Amniotic stem cell (primary cell): Measurements from ENCODE around the gene ITSN1.
A peak's percentile ranks its signal among the peaks of the same experiment; 100 is the strongest.
"Not testable (repeated sequence)": the region's sequence is repeated elsewhere in the genome, so short reads cannot be mapped to it uniquely, and the experiment has no call there.

ENCODE experiments used
- DNase-seq: peaks from one replicate; lab custom pipeline; 2025; lab: John Stamatoyannopoulos, UW

Gene ITSN1

GRCh38 chr21:33651965-33652680 is 9.8 kb downstream of the ITSN1 start:
- no peak for DNase-seq

DNA sequence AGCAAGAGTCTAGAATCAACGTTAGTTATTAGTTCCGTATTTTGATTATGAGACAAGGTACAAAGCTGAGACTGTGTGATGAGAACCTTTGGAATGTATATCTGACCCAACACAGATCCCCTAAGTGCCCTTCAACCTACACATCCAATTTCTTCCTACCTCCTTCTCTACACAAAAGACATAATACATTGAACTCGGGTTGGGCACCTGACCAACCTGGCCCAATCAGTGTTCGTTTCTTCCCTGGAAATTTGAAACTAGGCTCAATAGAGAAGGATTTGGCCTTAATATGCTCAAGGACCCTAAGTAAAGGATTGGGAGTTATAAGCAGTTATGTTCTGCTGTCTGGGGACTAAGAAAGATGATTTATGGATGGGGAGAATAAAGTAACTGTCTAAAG is 12.1 kb downstream of the ITSN1 start:
- no peak for DNase-seq

DNA sequence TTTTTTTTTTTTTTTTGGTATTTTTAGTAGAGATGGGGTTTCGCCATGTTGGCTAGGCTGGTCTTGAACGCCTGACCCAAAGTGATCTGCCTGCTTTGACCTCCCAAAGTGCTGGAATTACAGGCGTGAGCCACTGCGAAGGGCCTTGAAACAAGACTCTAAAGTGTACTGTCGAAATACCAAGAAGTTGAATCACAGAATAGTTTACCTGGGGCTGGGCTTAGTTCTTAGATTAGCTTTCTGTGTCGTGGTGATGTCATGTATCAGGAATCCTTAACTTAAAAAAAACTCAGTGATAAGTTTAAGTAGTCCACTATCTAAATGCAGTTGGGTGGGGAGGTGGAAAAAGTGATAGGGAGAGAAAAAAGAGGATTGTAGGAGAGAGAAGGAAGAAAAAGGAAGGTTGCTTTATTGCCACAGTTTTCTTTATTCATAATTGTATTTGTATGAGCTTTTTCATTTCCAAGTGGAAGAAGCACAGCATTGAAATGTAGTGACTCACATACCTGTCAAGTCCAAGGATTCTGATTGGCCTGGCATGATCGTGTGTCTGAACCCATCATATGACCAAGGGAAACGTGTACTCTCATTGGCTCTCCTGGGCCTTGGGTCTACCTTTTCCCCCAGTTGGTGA is 13.4 kb downstream of the ITSN1 start:
- DNase-seq: peak; percentile 74

GRCh38 chr21:33657124-33657820 is 15.0 kb downstream of the ITSN1 start:
- DNase-seq: no peak

DNA sequence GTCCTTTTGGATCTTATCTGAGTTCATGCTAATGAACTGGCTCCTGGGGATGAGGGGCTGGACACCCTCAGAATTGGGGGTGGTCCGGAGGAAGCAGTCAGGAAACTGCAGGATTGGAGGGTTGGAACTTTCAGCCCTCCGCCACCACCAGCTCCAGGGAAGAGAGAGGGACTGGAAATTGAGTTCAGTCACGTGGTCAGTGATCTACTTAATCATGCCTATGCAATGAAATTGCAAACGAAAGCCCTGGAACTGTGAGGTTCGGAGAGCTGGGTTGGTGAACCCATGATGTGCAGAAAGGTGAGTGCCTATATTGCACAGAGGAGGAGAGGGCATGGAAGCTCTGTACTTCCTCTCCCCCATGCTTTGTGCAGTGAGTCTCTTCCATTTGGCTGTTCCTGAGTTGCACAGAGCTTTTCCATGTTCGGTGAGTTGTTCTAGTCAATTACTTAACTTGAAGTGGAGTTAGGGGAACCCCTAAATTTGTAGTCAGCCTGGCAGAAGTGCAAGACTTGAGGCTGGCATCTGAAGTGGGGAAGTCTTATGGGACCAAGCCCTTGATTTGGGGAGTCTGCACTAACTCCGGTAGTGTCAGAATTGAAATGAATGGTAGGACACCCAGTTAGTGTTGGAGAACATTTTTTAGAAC is 16.7 kb downstream of the ITSN1 start:
- DNase-seq: no peak

GRCh38 chr21:33659568-33659949 is 17.3 kb downstream of the ITSN1 start:
- DNase-seq: no peak

DNA sequence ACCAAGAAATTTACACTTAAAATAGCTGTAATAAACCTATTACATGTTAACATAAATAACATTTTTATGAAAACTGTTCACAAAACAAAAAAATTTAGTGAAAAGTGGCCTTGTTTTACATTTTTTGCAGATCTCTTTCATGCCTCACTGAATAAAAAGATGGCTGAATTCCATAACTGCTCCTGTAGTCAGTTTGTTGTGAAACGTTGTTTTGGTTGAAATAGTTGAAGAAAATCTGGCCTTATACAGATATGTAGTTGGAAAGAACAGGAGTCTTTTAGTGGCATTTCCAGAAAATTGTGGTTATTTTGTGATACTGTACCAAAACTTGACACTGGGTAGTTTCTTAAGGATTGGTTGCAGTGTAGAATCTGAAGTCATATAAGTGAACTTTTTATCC is 18.1 kb downstream of the ITSN1 start:
- DNase-seq: no peak

GRCh38 chr21:33661146-33661545 is 18.8 kb downstream of the ITSN1 start:
- DNase-seq: no peak

- no peak for DNase-seq
Observed at GRCh38 chr21:33662046-33662445, 19.7 kb downstream of the ITSN1 start.

DNA sequence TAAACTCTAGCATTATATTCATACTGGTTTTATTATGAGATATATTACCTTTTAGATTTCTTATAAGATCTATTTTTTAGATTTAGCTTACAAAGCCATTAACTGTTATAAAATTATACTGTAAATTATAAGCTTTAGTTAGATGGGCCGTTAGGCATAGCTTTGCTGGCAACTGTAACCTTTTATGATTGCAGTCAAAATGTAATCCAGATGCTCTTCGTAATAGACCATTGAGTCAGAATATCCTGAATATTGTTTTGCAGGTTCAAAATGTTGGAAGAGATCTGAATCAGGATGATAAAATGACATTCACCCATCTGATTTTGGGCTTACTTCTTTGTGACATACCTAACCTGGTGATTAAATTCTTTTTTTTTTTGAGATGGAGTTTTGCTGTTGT is 20.9 kb downstream of the ITSN1 start:
- no peak for DNase-seq

DNA sequence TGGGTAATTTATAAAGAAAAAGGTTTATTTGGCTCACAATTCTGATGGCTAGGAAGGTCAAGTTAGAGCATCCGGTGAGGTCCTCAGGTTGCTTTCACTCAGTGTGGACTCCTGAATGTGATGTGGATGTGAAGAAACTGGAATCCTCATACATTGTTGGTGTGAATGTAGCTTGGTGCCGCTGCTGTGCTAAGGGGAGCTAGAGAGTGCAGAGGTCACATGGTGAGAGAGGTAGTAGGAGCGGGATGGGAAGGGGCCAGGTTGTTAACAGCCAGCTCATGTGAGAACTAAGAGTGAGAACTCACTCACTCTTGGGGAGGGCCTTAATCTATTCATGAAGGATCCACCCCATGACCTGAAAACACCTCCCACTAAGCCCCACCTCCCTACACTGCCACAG is 21.8 kb downstream of the ITSN1 start:
- no peak for DNase-seq

DNA sequence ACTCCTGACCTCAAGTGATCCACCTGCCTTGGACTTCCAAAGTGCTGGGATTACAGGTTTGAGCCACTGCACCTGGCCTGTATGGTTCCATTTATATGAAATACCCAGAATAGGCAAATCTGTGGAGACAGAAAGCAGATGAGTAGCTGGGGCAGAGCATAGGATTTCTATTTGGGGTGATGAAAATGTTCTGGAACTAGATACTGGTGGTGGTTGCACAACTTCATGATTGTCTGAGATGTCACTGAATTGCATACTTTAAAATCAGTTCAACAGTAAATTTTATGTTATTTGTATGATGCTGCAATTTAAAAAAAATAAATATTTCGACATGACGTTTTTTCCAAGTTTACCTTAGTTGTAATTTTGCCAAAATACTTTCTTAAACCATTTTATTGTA is 23.9 kb downstream of the ITSN1 start:
- no peak for DNase-seq

DNA sequence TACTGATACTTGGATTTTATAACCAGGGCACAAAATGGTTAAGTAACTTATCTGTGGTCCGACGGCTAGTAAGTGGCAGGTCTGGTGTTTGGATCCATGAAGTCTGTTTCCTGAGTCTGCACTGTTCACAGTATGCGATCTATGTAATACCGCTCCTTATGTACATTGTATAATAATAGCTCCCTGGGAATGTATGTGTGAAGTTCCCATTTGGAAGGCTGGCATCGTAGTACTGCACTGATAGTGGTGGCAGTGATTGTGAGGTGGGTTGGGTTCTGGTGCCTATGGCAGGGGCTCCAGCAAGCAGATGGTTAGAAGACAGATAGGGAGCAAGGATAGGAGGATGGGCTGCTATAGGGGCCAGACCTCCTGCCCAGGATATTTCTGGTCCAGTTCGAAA is 25.3 kb downstream of the ITSN1 start:
- no peak for DNase-seq

- no peak for DNase-seq
Observed at GRCh38 chr21:33668180-33668579, 25.9 kb downstream of the ITSN1 start.

DNA sequence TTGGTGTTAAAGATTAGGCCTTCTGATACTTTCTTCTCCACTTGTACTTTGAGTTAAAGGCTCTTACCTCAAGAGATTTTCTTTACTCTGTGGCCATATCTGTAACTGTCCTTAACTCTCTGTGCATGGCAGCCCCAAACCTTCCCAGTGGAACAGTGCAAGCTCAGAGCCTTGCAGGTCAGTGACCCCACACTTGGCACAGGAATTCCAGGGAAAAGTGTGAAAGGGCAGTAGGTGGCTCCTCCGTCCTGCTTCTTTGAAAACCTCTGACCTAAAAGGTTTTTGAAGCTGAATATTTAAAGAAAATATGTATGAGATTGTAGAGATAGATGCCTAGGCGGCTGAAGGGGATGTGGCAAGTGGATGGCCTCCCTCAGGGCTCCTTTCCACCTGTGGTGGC is 26.3 kb downstream of the ITSN1 start:
- DNase-seq: no peak

- no peak for DNase-seq
Observed at GRCh38 chr21:33670076-33670978, 28.0 kb downstream of the ITSN1 start.

DNA sequence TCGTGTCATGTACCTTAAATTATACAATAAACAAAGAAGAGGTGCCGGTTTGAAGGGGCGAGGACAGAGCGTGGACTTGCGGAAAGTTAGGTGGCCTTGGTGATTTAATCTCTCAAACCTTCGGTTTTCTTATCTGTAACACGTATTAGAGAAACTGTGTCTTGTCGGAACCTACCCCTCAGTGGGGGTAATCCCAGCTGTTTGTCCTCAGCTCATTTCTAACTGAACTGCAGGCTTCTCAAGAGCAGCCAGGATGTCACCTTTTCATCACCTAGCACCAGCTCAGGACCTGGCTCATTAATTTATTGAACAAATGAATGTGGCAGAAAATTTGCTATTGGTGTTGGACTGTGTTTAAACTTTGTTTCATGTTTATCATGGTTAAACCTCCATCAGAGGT is 31.2 kb downstream of the ITSN1 start:
- DNase-seq: no peak

DNA sequence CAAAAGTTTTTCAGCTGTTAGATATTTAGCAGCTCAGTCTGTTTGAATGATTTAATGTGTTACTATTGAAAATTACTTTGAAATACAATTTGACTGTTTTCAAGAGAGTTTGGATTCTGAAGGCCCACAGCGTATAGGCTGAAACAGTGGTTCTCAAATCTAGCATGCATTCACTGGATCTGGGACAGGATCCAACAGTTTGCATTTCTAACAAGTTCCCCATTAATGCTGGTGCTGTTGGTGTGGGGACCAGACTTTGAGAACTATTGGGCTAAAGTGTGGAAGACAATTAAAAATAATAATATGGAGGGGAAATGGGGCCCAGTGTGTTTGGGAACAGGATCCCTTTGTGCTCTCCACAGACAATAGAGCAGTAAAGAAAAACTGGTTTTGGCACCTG is 31.9 kb downstream of the ITSN1 start:
- no peak for DNase-seq

GRCh38 chr21:33676666-33677065 is 34.4 kb downstream of the ITSN1 start:
- not testable (repeated sequence) for DNase-seq

- DNase-seq: no peak
Observed at GRCh38 chr21:33677450-33677849, 35.1 kb downstream of the ITSN1 start.

- DNase-seq: no peak
Observed at GRCh38 chr21:33680870-33681269, 38.6 kb downstream of the ITSN1 start.
